ENCODE measurements around the gene RAB1A. TPM values are rescaled to one million over a fixed set of nuclear protein-coding genes. Genes with fewer than 3 reads are reported as not detected.

RAB1A gene
- total and polyA plus RNA-seq, 9 of the 15 experiments (the other 6 are each of a cell fraction or from before 2014, with no cell fraction given): 43.8 to 163 (median 67.7) TPM

DNA sequence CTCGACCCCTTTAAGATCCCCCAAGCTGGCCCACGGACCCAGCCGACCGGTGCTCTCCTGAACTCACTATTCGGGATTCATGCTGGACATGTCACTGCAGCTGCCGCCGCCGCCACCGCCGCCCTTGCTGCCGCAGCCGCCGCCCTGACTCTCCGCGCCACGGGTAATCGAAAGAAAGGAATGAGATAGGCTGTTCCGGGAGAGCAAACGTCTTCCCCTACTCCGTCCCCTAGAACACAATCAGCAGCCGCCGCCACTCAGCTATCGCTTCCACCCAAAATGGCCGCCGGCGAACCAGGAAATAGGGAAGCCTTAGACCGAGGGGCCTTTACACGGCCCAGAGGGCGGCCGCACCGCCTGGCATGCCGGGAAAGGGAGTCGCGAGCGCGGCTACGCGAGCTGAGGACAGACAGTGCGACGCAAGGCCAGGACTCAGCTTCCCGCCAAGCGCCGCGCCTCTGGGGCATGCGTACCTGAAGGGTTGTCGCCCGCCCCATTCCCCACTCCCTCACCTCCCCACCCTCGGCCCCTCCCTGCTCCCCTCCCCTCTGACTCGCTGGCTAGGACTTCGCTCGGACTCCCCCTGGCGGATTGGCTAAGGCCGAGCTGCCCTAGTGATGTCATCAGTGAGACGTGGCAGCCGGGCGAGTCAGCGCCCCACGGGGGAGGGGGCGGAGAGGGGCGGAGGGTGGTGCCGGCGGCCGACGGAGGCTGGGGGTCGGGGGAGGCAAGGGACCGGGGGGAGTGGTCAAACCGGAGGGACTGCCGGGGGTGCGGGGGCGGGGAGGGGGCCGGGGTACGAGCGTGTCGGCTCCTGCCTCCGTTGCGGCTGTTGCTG is at the start of gene RAB1A (continued):
- TF ChIP-seq TRIM25 (IDR thresholded peaks at IDR 0.05; ENCODE audit: borderline replicate concordance) (no peak), CCNT2 (IDR thresholded peaks at IDR 0.05; ENCODE audit: borderline replicate concordance, extremely low read depth, insufficient read length, low read depth, low read length) (peak; percentile 62), GABPA (tag; conservative IDR thresholded peaks at IDR 0.05; ENCODE audit: low read depth) (peak; percentile 65; the same call in 1 of the 2 replicates), ZBTB26 (CRISPR knock-in tag; IDR thresholded peaks at IDR 0.05) (no peak), PML (IDR thresholded peaks at IDR 0.05; ENCODE audit: low read length) (peak; percentile 79; the same call in 1 of the 2 replicates), ZEB2 (IDR thresholded peaks at IDR 0.05) (no peak), FUS (optimal IDR thresholded peaks at IDR 0.05; ENCODE audit: low read depth, low read length) (no peak), SUPT5H (IDR thresholded peaks at IDR 0.05) (peak; percentile 95), MTA1 (IDR thresholded peaks at IDR 0.05; ENCODE audit: borderline replicate concordance) (peak; percentile 72), GATAD2B (IDR thresholded peaks at IDR 0.05; ENCODE audit: borderline replicate concordance) (no peak), ZNF507 (tag; conservative IDR thresholded peaks at IDR 0.05) (no peak), FIP1L1 (IDR thresholded peaks at IDR 0.05; ENCODE audit: low read depth, low read length, poor library complexity, severe bottlenecking) (peak; percentile 51), ZNF324 (CRISPR knock-in tag; IDR thresholded peaks at IDR 0.05) (no peak)
- TF ChIP-seq, protein P1, sequence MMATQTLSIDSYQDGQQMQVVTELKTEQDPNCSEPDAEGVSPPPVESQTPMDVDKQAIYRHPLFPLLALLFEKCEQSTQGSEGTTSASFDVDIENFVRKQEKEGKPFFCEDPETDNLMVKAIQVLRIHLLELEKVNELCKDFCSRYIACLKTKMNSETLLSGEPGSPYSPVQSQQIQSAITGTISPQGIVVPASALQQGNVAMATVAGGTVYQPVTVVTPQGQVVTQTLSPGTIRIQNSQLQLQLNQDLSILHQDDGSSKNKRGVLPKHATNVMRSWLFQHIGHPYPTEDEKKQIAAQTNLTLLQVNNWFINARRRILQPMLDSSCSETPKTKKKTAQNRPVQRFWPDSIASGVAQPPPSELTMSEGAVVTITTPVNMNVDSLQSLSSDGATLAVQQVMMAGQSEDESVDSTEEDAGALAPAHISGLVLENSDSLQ (IDR thresholded peaks at IDR 0.05): peak; percentile 76
- TF ChIP-seq, protein P2, sequence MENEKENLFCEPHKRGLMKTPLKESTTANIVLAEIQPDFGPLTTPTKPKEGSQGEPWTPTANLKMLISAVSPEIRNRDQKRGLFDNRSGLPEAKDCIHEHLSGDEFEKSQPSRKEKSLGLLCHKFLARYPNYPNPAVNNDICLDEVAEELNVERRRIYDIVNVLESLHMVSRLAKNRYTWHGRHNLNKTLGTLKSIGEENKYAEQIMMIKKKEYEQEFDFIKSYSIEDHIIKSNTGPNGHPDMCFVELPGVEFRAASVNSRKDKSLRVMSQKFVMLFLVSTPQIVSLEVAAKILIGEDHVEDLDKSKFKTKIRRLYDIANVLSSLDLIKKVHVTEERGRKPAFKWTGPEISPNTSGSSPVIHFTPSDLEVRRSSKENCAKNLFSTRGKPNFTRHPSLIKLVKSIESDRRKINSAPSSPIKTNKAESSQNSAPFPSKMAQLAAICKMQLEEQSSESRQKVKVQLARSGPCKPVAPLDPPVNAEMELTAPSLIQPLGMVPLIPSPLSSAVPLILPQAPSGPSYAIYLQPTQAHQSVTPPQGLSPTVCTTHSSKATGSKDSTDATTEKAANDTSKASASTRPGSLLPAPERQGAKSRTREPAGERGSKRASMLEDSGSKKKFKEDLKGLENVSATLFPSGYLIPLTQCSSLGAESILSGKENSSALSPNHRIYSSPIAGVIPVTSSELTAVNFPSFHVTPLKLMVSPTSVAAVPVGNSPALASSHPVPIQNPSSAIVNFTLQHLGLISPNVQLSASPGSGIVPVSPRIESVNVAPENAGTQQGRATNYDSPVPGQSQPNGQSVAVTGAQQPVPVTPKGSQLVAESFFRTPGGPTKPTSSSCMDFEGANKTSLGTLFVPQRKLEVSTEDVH (IDR thresholded peaks at IDR 0.05; ENCODE audit: low read depth, partially characterized antibody): peak; percentile 68
- TF ChIP-seq, protein P3, sequence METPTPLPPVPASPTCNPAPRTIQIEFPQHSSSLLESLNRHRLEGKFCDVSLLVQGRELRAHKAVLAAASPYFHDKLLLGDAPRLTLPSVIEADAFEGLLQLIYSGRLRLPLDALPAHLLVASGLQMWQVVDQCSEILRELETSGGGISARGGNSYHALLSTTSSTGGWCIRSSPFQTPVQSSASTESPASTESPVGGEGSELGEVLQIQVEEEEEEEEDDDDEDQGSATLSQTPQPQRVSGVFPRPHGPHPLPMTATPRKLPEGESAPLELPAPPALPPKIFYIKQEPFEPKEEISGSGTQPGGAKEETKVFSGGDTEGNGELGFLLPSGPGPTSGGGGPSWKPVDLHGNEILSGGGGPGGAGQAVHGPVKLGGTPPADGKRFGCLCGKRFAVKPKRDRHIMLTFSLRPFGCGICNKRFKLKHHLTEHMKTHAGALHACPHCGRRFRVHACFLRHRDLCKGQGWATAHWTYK (CRISPR knock-in tag; IDR thresholded peaks at IDR 0.05): peak; percentile 74; the same call in 1 of the 2 replicates
- TF ChIP-seq, protein P4, sequence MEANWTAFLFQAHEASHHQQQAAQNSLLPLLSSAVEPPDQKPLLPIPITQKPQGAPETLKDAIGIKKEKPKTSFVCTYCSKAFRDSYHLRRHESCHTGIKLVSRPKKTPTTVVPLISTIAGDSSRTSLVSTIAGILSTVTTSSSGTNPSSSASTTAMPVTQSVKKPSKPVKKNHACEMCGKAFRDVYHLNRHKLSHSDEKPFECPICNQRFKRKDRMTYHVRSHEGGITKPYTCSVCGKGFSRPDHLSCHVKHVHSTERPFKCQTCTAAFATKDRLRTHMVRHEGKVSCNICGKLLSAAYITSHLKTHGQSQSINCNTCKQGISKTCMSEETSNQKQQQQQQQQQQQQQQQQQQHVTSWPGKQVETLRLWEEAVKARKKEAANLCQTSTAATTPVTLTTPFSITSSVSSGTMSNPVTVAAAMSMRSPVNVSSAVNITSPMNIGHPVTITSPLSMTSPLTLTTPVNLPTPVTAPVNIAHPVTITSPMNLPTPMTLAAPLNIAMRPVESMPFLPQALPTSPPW (CRISPR knock-in tag; IDR thresholded peaks at IDR 0.05): peak; percentile 99

All from K562 (cell line).